ENCODE data around the gene AXL.

Gene AXL

GRCh38 chr19:41187884-41188279 is 31.1 kb upstream of the AXL start:
- H3K79me2 ChIP-seq (ENCODE audit: insufficient read depth, low read length), result no peaks in the 10 kb centered on the region
- peaks cover 10% of the 10 kb centered on the region for H3K27me3 ChIP-seq (ENCODE audit: insufficient read depth, low read length, poor library complexity, severe bottlenecking)
- no peaks in the 10 kb centered on the region for H4K20me1 ChIP-seq (ENCODE audit: insufficient read depth, low read length, poor library complexity, severe bottlenecking)
- no peak overlapping the region for H3K4me2 ChIP-seq (ENCODE audit: low read depth, low read length, poor library complexity, severe bottlenecking)
- H3K36me3 ChIP-seq (ENCODE audit: insufficient read depth, low read length), result no peaks in the 10 kb centered on the region
- no peak overlapping the region for H2AFZ ChIP-seq (ENCODE audit: low read length)
- no peak overlapping the region for H3K9ac ChIP-seq (ENCODE audit: low read depth, low read length, poor library complexity, severe bottlenecking)
- H3K4me1 ChIP-seq (ENCODE audit: insufficient read depth, low read length, poor library complexity, severe bottlenecking), result no peaks in the 10 kb centered on the region
- no peaks in the 10 kb centered on the region for H3F3A ChIP-seq (ENCODE audit: low read depth)
- no peaks in the 10 kb centered on the region for H3K9me3 ChIP-seq (ENCODE audit: insufficient read depth, low read depth, low read length)
- no peak overlapping the region for H3K4me3 ChIP-seq (ENCODE audit: low read length, poor library complexity, severe bottlenecking)
- no peaks in the 10 kb centered on the region for H3K9me2 ChIP-seq (replicated peaks; ENCODE audit: low read depth, low read length)
- TF ChIP-seq EZH2phosphoT487 (IDR thresholded peaks at IDR 0.05; ENCODE audit: borderline replicate concordance), result no peak
- no peak for TF ChIP-seq CTCF (conservative IDR thresholded peaks at IDR 0.05; ENCODE audit: low read length)

- Histone ChIP-seq H3F3A (ENCODE audit: low read depth) (no peaks in the 10 kb centered on the region), H4K20me1 (ENCODE audit: insufficient read depth, low read length, poor library complexity, severe bottlenecking) (no peaks in the 10 kb centered on the region), H3K4me1 (ENCODE audit: insufficient read depth, low read length, poor library complexity, severe bottlenecking) (peaks cover 11% of the 10 kb centered on the region), H2AFZ (ENCODE audit: low read length) (no peak overlapping the region), H3K79me2 (ENCODE audit: insufficient read depth, low read length) (no peaks in the 10 kb centered on the region), H3K9me3 (ENCODE audit: insufficient read depth, low read depth, low read length) (no peaks in the 10 kb centered on the region), H3K36me3 (ENCODE audit: insufficient read depth, low read length) (no peaks in the 10 kb centered on the region), H3K4me3 (ENCODE audit: low read length, poor library complexity, severe bottlenecking) (no peak overlapping the region), H3K9me2 (replicated peaks; ENCODE audit: low read depth, low read length) (no peaks in the 10 kb centered on the region), H3K27me3 (ENCODE audit: insufficient read depth, low read length, poor library complexity, severe bottlenecking) (peaks cover 17% of the 10 kb centered on the region), H3K4me2 (ENCODE audit: low read depth, low read length, poor library complexity, severe bottlenecking) (no peak overlapping the region), H3K9ac (ENCODE audit: low read depth, low read length, poor library complexity, severe bottlenecking) (no peak overlapping the region)
- no peak for TF ChIP-seq EZH2phosphoT487 (IDR thresholded peaks at IDR 0.05; ENCODE audit: borderline replicate concordance)
- no peak for TF ChIP-seq CTCF (conservative IDR thresholded peaks at IDR 0.05; ENCODE audit: low read length)
These were observed 29.5 kb upstream of the AXL start for GRCh38 chr19:41189425-41190065.

- Histone ChIP-seq H3K9me2 (replicated peaks; ENCODE audit: low read depth, low read length) (no peaks in the 10 kb centered on the region), H3K9me3 (ENCODE audit: insufficient read depth, low read depth, low read length) (no peaks in the 10 kb centered on the region), H3K9ac (ENCODE audit: low read depth, low read length, poor library complexity, severe bottlenecking) (no peak within 1 kb of the TSS), H3K4me3 (ENCODE audit: low read length, poor library complexity, severe bottlenecking) (no peak within 1 kb of the TSS), H3K4me1 (ENCODE audit: insufficient read depth, low read length, poor library complexity, severe bottlenecking) (peaks cover 11% of the 10 kb centered on the region), H2AFZ (ENCODE audit: low read length) (peak within 1 kb of the TSS; percentile 67; the same call in 1 of the 2 replicates), H3K4me2 (ENCODE audit: low read depth, low read length, poor library complexity, severe bottlenecking) (peak within 1 kb of the TSS; percentile 37), H4K20me1 (ENCODE audit: insufficient read depth, low read length, poor library complexity, severe bottlenecking) (no peaks in the 10 kb centered on the region), H3K36me3 (ENCODE audit: insufficient read depth, low read length) (no peaks in the 10 kb centered on the region), H3K27me3 (ENCODE audit: insufficient read depth, low read length, poor library complexity, severe bottlenecking) (peaks cover 17% of the 10 kb centered on the region), H3K79me2 (ENCODE audit: insufficient read depth, low read length) (no peaks in the 10 kb centered on the region), H3F3A (ENCODE audit: low read depth) (no peaks in the 10 kb centered on the region)
- TF ChIP-seq EZH2phosphoT487 (IDR thresholded peaks at IDR 0.05; ENCODE audit: borderline replicate concordance), result no peak
- no peak for TF ChIP-seq CTCF (conservative IDR thresholded peaks at IDR 0.05; ENCODE audit: low read length)
These were observed 26.2 kb upstream of the AXL start, which contains the start of gene CYP2S1 for GRCh38 chr19:41192574-41193429. CYP2S1 (plus strand) TSS chr19:41193219; CDS start chr19:41193265, 46 bp downstream.

Measured in Loucy (cell line).